Gastroesophageal sphincter (tissue), 4 donors: ENCODE measurements around the gene NIF3L1. TPM values are rescaled to one million over a fixed set of nuclear protein-coding genes. Genes with fewer than 3 reads are reported as not detected.

Source experiments
- ATAC-seq: fragments of 150-250 bp; one replicate; pipeline ENCODE4 v1.9.1; 2016; ENCODE audit warnings: mild to moderate bottlenecking, moderate library complexity
- H3K27ac ChIP-seq, 4 donors: fragments of 200-600 bp; sonication (generic) in 3 of 4; 1 replicate in 3 of 4; 2 replicates in 1 of 4; pipeline ENCODE4 v1.5.1; 2016 to 2019
- H3K27me3 ChIP-seq: fragments of 200-600 bp; sonication (generic); one replicate; pipeline ENCODE4 v1.5.1; 2019
- H3K36me3 ChIP-seq, 2 donors: fragments of 200-600 bp; sonication (generic); one replicate each; pipeline ENCODE4 v1.5.1; 2019; ENCODE audit warnings: control low read depth in 1 of 2
- H3K4me1 ChIP-seq, 3 donors: fragments of 200-600 bp; sonication (generic); 1 replicate in 2 of 3; 2 replicates in 1 of 3; pipeline ENCODE4 v1.5.1; 2016 to 2019; ENCODE audit warnings: control low read depth in 2 of 3
- H3K4me3 ChIP-seq, 2 donors: fragments of 200-600 bp; sonication (generic); one replicate each; pipeline ENCODE4 v1.5.1; 2019; ENCODE audit warnings: mild to moderate bottlenecking in 1 of 2, moderate library complexity in 1 of 2
- H3K9me3 ChIP-seq, 3 donors: fragments of 200-600 bp; sonication (generic); one replicate each; pipeline ENCODE4 v1.5.1; 2017 to 2019; ENCODE audit warnings: control low read depth in 2 of 3
- EP300 ChIP-seq: sonication (generic); formaldehyde crosslinking; IDR thresholded peaks from one replicate; pipeline ENCODE4 v1.6.1; 2017; ENCODE audit warnings: antibody characterized with exemption, mild to moderate bottlenecking
- POLR2A ChIP-seq, 2 donors: fragments of 450-650 bp; IDR thresholded peaks; one replicate each; pipeline ENCODE4 v1.6.1; 2017; ENCODE audit warnings: antibody characterized with exemption in 2 of 2, mild to moderate bottlenecking in 2 of 2, moderate library complexity in 1 of 2
- POLR2AphosphoS5 ChIP-seq: sonication (generic); formaldehyde crosslinking; IDR thresholded peaks from one replicate; pipeline ENCODE4 v1.6.1; 2017; ENCODE audit warnings: antibody characterized with exemption
- WGBS, 2 donors: methylation state at CpG; one replicate each; pipeline ENCODE4 v1.1.5; 2018; ENCODE audit warnings: low coverage in 1 of 2; 5-methylcytosine and 5-hydroxymethylcytosine counted together
- total RNA-seq, 4 donors: library from RNA; depleted of rRNA; stranded (reverse); fragments of >200 nt; gene quantifications; one replicate each; pipeline ENCODE4 v1.1.0, GENCODE V29; 2016
- TF ChIP-seq, protein P1 (sequence below), 4 experiments: fragments of 200-600 bp in 2 of 4; fragments of 450-650 bp in 2 of 4; sonication (generic) in 1 of 4; IDR thresholded peaks; one replicate each; pipeline ENCODE4 v1.5.1; 2017 to 2019; ENCODE audit warnings: antibody characterized with exemption in 4 of 4, mild to moderate bottlenecking in 2 of 4, moderate library complexity in 2 of 4

Gene NIF3L1
- total RNA-seq, 4 donors from 2014 or later: 13.9 to 21.3 (median 15.0) TPM

DNA sequence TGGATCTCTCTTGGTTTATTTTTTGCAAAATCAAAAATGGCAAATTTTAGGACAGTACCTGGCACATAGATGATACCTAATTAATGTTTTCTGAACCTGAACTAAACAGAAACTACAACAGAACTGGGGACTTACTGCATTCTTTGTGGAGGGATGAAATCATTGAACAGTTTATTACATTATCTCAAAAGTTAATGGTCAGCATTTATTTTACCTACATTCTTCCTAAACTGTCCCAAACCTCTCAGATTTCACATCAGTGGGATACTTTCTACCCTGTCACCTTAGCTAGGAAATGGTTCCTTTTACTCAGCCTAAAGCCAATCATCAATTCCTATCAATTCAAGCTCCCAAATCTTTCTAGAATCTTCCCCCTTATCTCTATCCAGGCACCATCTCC, 10.3 kb downstream of the NIF3L1 start:
- Histone ChIP-seq H3K4me3 (no peak overlapping the region), H3K36me3 (peaks cover 0 to 82% of the 10 kb centered on the region in 2 donors), H3K27ac (no peak overlapping the region), H3K9me3 (no peaks in the 10 kb centered on the region), H3K4me1 (no peaks in the 10 kb centered on the region), H3K27me3 (no peaks in the 10 kb centered on the region)
- TF ChIP-seq POLR2A (IDR thresholded peaks at IDR 0.05) (no peak), EP300 (no peak), POLR2AphosphoS5 (no peak)
- TF ChIP-seq, protein P1, sequence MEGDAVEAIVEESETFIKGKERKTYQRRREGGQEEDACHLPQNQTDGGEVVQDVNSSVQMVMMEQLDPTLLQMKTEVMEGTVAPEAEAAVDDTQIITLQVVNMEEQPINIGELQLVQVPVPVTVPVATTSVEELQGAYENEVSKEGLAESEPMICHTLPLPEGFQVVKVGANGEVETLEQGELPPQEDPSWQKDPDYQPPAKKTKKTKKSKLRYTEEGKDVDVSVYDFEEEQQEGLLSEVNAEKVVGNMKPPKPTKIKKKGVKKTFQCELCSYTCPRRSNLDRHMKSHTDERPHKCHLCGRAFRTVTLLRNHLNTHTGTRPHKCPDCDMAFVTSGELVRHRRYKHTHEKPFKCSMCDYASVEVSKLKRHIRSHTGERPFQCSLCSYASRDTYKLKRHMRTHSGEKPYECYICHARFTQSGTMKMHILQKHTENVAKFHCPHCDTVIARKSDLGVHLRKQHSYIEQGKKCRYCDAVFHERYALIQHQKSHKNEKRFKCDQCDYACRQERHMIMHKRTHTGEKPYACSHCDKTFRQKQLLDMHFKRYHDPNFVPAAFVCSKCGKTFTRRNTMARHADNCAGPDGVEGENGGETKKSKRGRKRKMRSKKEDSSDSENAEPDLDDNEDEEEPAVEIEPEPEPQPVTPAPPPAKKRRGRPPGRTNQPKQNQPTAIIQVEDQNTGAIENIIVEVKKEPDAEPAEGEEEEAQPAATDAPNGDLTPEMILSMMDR (IDR thresholded peaks at IDR 0.05): no peak
- ATAC-seq: no peak

DNA sequence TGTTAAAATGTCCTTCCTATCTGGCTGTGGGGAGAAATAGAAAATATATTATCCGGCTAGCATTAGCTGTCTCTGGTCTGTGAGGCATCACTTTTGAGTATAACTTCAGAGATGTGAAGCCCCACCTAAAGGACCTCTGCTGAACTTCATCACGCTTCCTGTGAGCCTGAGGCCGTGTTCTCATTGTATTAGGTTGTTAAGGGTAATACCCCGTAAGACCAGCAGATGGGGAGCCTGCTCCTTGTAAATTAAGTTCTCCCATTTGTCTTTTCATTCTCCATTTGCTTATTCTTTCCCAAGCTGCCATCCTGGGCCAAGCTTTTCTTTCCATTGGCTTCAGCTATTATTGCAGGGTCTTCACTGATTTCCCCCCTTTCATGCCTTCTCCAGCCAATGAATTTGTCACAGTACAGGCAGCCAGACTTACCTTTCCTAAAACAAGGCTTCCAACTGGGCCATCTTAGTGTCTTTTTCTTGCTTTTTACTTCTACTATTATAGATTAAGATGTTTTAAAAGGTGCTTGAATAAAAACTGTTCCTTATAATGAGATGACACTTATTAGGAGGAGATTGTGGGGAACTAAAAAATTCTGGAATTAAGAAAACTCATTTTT, 12.4 kb downstream of the NIF3L1 start:
- H3K9me3 ChIP-seq: no peaks in the 10 kb centered on the region
- H3K4me3 ChIP-seq: no peak overlapping the region
- no peak for TF ChIP-seq EP300
- no peak for TF ChIP-seq POLR2A (IDR thresholded peaks at IDR 0.05)
- no peak for TF ChIP-seq POLR2AphosphoS5
- TF ChIP-seq, protein P1 (IDR thresholded peaks at IDR 0.05): peak; percentile 34 to 78 (median 76)
- H3K4me1 ChIP-seq: no peaks in the 10 kb centered on the region
- no peaks in the 10 kb centered on the region for H3K27me3 ChIP-seq
- peak; percentile 83 for ATAC-seq
- peaks cover 0 to 66% of the 10 kb centered on the region in 2 donors for H3K36me3 ChIP-seq
- 8% methylated on average over 4 of the region's 4 CpGs for WGBS, 2 donors
- peak overlapping the region in 1 of 4 donors; percentile 5 for H3K27ac ChIP-seq

DNA sequence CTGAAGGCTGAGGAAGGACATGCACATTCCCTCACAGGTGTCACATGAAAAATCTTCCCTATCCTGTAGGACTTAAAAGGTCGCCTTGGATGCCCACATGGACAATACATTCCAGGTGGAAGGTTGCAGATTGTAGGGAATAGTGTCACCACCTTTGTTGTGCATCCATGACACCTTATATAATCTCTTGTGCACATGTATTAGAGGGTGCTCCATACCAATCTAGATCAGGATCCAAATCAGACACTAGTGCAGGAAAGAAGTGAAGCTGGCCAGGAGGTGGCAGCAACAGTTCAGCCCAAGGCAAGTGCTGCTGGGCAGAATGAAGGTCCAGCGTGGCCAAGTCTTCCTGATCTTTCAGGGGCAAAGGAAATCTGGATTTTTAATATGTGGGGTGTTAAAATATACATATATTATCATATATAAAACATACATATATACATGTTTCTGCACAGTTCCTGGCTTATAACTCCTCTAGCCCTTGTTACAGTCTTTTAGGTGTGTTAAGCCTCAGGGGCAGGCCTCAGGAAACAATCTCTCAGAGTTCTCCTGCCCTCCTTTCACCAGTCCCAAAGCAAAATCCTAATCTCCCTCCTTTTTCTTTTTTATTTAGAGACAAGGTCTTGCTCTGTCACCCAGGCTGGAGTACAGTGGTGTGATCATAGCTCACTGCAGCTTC, 16.6 kb downstream of the NIF3L1 start:
- Histone ChIP-seq H3K27ac (no peak overlapping the region), H3K36me3 (peaks cover 0 to 65% of the 10 kb centered on the region in 2 donors), H3K9me3 (no peaks in the 10 kb centered on the region), H3K4me1 (no peaks in the 10 kb centered on the region), H3K27me3 (no peaks in the 10 kb centered on the region), H3K4me3 (no peak overlapping the region)
- WGBS, 2 donors: 50 to 57% methylated on average over 2 of the region's 2 CpGs
- ATAC-seq: peak; percentile 59
- TF ChIP-seq POLR2AphosphoS5: no peak
- TF ChIP-seq, protein P1 (IDR thresholded peaks at IDR 0.05): peak; percentile 24 to 64 (median 40)
- TF ChIP-seq EP300: no peak
- no peak for TF ChIP-seq POLR2A (IDR thresholded peaks at IDR 0.05)

DNA sequence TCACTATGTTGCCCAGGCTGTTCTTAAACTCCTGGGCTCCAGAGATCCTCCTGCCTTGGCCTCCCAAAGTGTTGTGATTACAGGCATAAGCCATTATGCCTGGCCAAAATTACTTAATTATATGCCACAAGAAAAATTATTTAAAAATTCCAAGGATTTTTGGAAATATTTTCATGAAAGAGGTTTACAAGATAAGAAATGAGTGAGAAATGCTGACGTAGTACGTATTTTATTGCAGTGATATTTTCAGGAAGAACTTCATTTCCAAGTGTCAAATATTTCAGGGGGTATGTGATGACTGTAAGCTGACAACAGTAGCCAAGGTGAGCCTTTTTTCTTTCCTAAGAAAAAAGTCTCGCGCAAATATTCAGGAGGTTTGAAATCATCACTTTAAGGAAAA, 20.8 kb downstream of the NIF3L1 start:
- no peak overlapping the region for H3K4me3 ChIP-seq
- H3K27me3 ChIP-seq: no peaks in the 10 kb centered on the region
- TF ChIP-seq, protein P1 (IDR thresholded peaks at IDR 0.05): no peak
- TF ChIP-seq POLR2AphosphoS5: no peak
- no peak for TF ChIP-seq POLR2A (IDR thresholded peaks at IDR 0.05)
- TF ChIP-seq EP300: no peak
- no peak overlapping the region for H3K27ac ChIP-seq
- H3K9me3 ChIP-seq: no peaks in the 10 kb centered on the region
- H3K36me3 ChIP-seq: peaks cover 11 to 88% of the 10 kb centered on the region in 2 donors
- no peaks in the 10 kb centered on the region for H3K4me1 ChIP-seq
- no peak for ATAC-seq
- WGBS, 2 donors: 90% methylated on average over 4 of the region's 4 CpGs

DNA sequence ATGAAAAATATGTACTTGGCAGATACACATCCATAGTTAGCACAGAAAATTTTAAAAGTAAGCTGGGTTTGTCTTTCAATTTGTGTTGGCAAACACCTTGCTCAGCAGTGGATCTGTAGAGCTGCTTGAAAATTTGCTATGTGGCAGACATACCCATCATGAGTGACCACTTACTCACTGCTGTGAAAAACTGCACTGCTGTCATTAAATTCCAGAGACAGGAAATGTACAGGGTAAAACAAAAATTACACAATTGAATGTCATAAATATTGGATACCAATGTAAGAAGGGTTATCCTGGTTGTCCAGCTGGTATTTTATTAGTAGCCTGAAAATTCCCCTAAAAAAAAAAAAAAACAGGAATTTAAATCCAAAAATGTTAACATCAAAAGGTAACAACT, 24.5 kb downstream of the NIF3L1 start:
- H3K36me3 ChIP-seq: peaks cover 11 to 100% of the 10 kb centered on the region in 2 donors
- TF ChIP-seq, protein P1 (IDR thresholded peaks at IDR 0.05): no peak
- TF ChIP-seq EP300: no peak
- TF ChIP-seq POLR2AphosphoS5: no peak
- TF ChIP-seq POLR2A (IDR thresholded peaks at IDR 0.05): no peak
- H3K27me3 ChIP-seq: no peaks in the 10 kb centered on the region
- ATAC-seq: no peak
- no peaks in the 10 kb centered on the region for H3K9me3 ChIP-seq
- no peak overlapping the region for H3K4me3 ChIP-seq
- no peaks in the 10 kb centered on the region for H3K4me1 ChIP-seq
- H3K27ac ChIP-seq: no peak overlapping the region
